Lower leg skin (tissue), 3 donors: Measurements from ENCODE around the gene ANAPC2.

Source experiments
- CTCF ChIP-seq, 3 donors: fragments of 450-650 bp; IDR thresholded peaks; one replicate each; pipeline ENCODE4 v1.5.1; 2016; ENCODE audit warnings: antibody characterized with exemption in 3 of 3, mild to moderate bottlenecking in 3 of 3, moderate library complexity in 2 of 3
- POLR2A ChIP-seq, 2 donors: fragments of 450-650 bp; IDR thresholded peaks; one replicate each; pipeline ENCODE4 v1.6.1; 2016 to 2017; ENCODE audit warnings: antibody characterized with exemption in 2 of 2, mild to moderate bottlenecking in 1 of 2, moderate library complexity in 1 of 2

GRCh38 chr9:137152844-137153405 is 35.4 kb downstream of the ANAPC2 start:
- no peak for TF ChIP-seq CTCF (IDR thresholded peaks at IDR 0.05)
- TF ChIP-seq POLR2A (IDR thresholded peaks at IDR 0.05), result no peak
